Mesothelial cell of epicardium (in vitro differentiated cells): Measurements from ENCODE around the gene AIF1L. TPM values are rescaled to one million over a fixed set of nuclear protein-coding genes. Genes with fewer than 3 reads are reported as not detected.

Experiments used
- DNase-seq, 2 experiments: peaks; one replicate each; pipeline ENCODE4 v3.0.0; 2021; ENCODE audit warnings: low spot score in 2 of 2; ENCODE audit not compliant: unreplicated experiment in 2 of 2
- H3K27ac Mint-ChIP-seq: 2 replicates; pipeline ENCODE4 v1.8.0; 2021; ENCODE audit warnings: mixed read lengths
- H3K27me3 Mint-ChIP-seq: 2 replicates; pipeline ENCODE4 v1.8.0; 2021; ENCODE audit warnings: low read depth, mixed read lengths
- H3K36me3 Mint-ChIP-seq: 2 replicates; pipeline ENCODE4 v1.8.0; 2021; ENCODE audit warnings: mixed read lengths
- H3K4me1 Mint-ChIP-seq: 2 replicates; pipeline ENCODE4 v1.8.0; 2021; ENCODE audit warnings: mixed read lengths
- H3K4me3 Mint-ChIP-seq: 2 replicates; pipeline ENCODE4 v1.8.0; 2021; ENCODE audit warnings: mild to moderate bottlenecking, moderate library complexity, mixed read lengths
- H3K9me3 Mint-ChIP-seq: 2 replicates; pipeline ENCODE4 v1.8.0; 2021; ENCODE audit warnings: mixed read lengths
- total RNA-seq: library from RNA; stranded (reverse); gene quantifications from 3 replicates; pipeline ENCODE4 v1.2.1, GENCODE V29; 2021
- TF ChIP-seq, protein P1 (sequence below): fragments of 200-600 bp; sonication (generic); IDR thresholded peaks from one replicate; pipeline ENCODE4 v1.5.0; 2021; ENCODE audit warnings: antibody characterized with exemption; ENCODE audit not compliant: unreplicated experiment

Gene AIF1L
- total RNA-seq, 1 donor from 2014 or later: 23.1 TPM

DNA sequence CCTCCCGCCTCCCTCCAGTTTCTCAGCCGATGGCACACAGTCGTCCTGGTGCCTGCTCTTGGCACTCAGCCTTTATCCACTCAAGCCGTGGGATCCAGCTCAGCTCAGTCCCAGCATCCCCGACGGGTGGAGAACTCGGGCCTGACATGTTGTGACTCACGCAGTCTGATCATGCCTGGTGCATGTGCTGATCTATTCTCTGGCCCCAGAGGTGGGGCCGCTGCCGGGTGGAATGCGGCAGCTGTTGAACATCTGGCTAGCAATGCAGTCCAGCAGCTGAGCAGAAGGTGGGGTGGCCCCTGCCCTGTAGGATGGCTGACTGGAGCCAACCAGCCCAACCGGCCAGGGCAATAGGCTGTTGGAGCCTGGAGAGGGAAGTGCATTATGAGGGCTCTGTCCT lies 1.7 kb upstream of the AIF1L start:
- TF ChIP-seq, protein P1, sequence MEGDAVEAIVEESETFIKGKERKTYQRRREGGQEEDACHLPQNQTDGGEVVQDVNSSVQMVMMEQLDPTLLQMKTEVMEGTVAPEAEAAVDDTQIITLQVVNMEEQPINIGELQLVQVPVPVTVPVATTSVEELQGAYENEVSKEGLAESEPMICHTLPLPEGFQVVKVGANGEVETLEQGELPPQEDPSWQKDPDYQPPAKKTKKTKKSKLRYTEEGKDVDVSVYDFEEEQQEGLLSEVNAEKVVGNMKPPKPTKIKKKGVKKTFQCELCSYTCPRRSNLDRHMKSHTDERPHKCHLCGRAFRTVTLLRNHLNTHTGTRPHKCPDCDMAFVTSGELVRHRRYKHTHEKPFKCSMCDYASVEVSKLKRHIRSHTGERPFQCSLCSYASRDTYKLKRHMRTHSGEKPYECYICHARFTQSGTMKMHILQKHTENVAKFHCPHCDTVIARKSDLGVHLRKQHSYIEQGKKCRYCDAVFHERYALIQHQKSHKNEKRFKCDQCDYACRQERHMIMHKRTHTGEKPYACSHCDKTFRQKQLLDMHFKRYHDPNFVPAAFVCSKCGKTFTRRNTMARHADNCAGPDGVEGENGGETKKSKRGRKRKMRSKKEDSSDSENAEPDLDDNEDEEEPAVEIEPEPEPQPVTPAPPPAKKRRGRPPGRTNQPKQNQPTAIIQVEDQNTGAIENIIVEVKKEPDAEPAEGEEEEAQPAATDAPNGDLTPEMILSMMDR: no peak
- no peaks in the 10 kb centered on the region for H3K36me3 Mint-ChIP-seq
- H3K27ac Mint-ChIP-seq: no peak overlapping the region
- H3K27me3 Mint-ChIP-seq: peaks cover 29% of the 10 kb centered on the region
- H3K4me3 Mint-ChIP-seq: peak overlapping the region; percentile 53
- no peak for DNase-seq
- no peaks in the 10 kb centered on the region for H3K9me3 Mint-ChIP-seq
- H3K4me1 Mint-ChIP-seq: peaks cover 14% of the 10 kb centered on the region

DNA sequence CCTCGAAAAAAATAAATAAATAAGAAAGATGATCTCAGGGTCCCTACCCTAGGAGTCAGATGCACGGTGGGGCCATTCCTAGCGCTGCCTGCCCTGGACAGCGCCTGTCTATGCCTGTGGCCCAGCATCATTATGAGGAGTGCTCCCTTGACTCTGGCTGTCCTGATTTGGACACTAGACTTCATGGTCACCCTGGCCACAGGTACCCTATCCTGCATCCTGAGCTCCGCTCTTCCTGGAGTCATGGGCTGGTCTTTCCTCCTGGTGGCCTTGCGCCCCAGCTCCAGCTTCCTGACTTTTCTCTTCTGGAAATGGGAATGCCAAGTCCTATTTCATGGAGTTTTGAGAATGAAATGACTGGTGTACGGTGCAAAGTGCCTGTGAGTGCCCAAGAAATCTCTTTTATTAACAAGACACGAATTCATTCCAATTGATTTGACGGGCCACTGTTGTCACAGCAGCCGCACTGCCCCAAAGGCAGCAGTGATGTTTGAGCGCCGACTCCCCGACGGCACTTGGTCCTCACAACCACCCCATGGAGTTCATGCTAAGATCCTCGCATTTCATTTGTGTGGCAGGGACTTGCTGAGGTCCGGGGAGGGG lies 564 bp upstream of the AIF1L start:
- Mint-ChIP-seq H3K27ac (no peak overlapping the region), H3K4me1 (peaks cover 14% of the 10 kb centered on the region), H3K4me3 (peak overlapping the region; percentile 71), H3K9me3 (no peaks in the 10 kb centered on the region), H3K36me3 (no peaks in the 10 kb centered on the region), H3K27me3 (peaks cover 29% of the 10 kb centered on the region)
- TF ChIP-seq, protein P1: peak; percentile 15
- DNase-seq: no peak

DNA sequence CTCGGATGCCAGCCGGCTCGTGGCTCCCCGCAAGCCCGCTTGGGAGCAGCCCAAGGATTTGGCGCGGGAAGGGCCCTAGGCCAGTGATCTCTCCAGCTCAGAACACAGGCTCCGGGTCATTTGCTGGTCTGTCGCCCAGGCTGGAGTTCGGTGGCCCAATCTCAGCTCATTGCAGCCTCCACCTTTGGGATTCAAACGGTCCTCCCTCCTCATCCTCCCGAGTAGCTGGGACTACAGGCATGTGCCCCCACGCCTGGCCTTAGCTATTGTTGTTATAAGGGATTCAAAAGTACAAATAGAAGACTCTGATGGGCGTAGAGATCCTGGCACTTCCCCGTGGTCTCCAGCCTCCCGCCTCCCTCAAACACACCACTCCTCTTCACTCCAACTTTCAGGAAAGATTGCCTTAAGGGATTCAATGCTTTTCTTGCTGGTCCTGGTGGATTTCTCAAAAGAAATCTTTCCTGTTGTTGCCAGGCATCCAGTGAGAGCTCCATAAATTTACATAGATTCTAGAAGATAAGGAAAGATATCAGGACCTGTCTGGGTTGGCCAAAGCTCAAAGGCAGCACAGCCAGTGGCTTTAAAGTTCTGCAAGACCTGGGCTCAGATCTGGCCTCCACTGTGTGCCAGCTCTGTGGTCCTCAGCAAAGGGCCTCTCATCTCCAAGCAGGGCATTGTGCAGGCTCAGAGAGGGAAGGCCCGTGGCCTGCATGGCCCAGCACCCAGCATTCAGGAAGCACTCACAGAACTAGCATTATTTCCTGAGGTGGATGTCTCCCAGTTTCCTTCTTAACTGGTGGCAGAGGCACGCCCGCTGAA lies 1.0 kb downstream of the AIF1L start:
- Mint-ChIP-seq H3K27ac (no peak overlapping the region), H3K4me1 (peaks cover 14% of the 10 kb centered on the region), H3K4me3 (peak overlapping the region; percentile 60), H3K9me3 (no peaks in the 10 kb centered on the region), H3K27me3 (peaks cover 29% of the 10 kb centered on the region), H3K36me3 (no peaks in the 10 kb centered on the region)
- TF ChIP-seq, protein P1: no peak
- no peak for DNase-seq

DNA sequence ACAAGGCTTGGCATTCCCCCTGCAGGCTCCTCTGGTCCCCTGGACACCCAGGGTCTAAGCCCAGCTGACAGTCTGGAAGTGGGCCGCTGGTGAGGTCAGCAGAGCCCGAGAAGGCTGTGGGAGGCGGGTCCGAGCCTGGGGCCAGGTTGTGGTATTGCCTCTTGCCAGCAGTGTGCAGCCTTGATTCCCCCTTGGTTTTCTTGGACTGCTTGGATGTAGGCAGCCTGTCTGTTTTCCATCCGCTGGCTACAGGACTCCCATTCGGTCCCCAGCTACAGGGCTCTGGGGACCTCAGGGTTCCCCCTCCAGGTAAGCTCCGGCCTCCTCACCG lies 1.6 kb downstream of the AIF1L start:
- TF ChIP-seq, protein P1: no peak
- Mint-ChIP-seq H3K4me3 (no peak overlapping the region), H3K27me3 (peaks cover 29% of the 10 kb centered on the region), H3K36me3 (no peaks in the 10 kb centered on the region), H3K9me3 (no peaks in the 10 kb centered on the region), H3K4me1 (peaks cover 14% of the 10 kb centered on the region), H3K27ac (no peak overlapping the region)
- DNase-seq: no peak

DNA sequence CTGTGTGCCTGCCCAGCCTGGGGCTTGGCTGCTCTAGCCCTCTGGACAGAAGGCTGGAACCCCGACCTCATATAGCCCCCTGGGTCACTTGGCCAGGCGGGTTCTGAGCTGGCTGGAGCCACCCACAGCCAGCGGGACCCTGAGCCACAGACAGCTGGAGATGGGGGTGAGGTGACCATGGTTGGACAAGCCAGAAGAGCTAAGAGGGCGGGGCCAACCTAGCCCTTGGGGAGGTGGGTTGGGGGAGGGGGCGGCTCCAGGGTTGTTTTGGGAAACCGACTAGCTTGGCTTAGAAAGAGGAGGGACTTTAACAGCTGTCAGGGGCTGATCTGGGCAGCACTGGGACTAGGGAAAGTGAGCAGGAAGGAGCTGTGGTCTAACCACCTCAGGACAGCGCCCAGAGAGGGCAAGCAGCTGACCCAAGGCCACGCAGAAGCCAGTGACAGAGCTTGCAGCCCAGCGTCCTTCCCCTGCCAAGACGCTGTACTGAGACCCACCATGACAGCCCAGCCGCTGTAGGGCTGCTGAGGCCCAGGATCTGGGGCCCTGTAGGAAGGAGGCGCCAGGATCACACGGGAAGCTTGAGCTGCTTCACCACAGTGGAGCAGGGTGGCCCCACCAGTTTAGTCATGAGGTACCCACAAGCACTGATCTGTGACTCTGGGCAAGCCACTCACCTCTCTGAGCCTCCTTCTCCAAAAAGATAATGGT lies 2.2 kb downstream of the AIF1L start:
- Mint-ChIP-seq H3K4me3 (no peak overlapping the region), H3K36me3 (no peaks in the 10 kb centered on the region), H3K9me3 (no peaks in the 10 kb centered on the region), H3K27ac (no peak overlapping the region), H3K4me1 (peaks cover 14% of the 10 kb centered on the region), H3K27me3 (peaks cover 29% of the 10 kb centered on the region)
- DNase-seq: no peak
- TF ChIP-seq, protein P1: no peak
